ENCODE data around the gene MSANTD2.

MSANTD2 gene

DNA sequence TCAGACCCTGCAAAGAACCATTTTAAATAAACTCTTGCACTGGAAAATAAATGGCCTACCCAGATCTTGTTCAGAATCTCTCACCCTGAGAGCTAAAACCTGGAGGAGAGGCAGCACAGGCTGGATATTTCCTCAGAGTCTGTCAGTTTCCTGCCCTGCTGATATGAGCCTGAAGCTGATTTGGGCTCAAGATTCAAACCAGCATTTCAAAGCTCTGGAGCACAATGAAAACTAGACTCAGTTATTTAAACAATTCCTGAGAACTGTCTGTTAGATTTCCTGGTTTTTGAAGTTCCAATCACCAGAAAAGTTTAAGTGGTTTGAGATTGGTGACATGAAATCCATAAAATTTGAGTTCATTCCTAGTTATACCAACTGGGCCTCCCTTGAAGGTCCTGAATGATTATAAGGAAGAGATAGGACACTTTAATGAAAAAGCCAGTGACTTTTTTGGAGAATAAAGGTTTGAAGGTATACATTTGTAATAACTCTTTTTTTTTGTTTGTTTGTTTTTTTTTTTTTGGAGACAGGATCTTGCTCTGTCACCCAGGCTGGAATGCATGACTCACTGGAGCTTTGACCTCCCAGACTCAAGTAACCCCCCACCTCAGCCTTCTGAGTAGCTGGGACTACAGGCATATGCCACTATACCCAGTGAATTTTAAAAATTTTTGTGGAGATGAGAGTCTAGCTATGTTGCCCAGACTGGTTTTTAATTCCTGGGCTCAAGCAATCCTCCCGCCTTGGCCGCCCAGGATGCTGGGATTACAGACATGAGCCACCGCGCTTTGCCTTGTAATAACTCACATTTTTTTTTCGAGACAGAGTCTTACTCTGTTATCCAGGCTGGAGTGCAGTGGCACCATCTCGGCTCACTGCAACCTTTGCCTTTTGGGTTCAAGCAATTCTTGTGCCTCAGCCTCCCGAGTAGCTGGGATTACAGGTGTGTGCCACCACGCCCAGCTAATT is 30.1 kb downstream of the MSANTD2 start:
- DNase-seq, result no peak

DNA sequence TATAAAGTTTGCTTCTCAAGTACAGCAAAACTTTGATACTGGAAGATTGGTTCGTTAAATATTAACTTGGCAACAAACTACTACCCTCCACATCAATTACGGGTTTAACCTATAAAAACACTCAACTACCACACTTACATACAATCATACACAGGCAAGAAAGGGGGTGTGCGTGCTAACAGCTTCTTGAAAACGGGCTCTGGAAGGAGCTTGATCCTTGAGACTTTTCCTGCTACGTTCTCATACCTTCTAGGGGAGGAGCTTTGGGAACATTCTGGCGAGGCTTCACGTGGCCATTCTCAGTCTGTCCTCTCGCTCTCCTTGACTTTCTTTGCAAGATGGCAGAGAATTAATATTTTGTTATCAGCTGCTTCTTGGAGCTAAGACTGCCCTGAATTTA is 31.3 kb downstream of the MSANTD2 start:
- DNase-seq, result no peak

DNA sequence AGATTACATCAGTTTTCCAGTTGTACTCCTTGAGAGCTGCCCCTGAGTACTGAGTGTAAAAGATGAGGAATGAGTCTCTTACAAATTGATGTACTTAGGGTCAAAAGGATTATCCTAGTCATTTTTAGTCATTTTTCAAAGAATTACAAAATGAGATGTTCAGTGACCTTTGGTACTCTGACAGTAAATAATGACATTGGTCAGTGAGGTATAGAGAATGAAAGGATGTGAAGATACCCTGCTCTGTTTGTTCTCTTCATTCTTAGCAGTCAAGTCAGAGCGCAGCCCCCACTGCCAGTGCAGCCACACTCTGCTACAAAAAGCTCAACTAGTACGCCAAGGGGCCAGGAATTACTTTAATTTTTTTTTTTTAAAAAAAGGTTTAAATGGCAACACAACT is 34.0 kb downstream of the MSANTD2 start:
- DNase-seq, result no peak

DNA sequence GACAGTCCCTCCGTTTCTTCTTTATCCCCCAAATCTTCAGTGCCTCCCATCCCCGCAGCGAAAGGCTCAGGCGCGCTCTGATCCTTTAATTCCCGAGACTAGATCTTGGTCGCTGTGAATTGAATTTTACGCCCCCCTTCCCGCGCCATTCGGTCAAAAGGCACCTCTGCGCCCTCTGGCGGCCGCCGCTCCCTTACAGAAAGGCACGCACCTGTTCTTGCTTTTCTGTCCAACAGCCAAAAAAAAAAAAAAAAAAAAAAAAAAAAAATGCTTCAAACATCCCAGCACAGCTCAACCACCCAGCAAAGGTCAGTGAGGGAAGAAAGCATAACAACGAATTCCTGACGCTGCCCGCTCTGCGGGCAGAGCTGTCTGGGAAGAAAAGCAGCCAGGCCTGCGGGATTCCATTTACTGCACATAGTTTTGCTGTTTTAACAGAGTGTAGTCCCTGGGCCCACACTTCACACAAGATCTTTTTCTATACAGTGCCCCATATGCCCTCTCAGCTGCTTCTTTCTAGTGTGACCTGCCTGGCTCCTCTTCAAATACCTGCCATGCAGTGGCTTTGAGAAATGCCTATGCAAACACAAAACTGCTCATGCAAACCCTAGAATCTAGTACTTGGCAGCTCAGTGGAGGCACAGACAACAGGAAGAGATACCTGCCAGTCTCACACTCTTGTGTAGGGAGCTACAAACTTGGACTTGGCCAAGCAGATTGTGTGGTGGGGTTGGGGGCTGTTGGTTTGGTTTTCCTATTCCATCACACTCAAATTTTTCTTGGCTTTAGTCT is 36.9 kb downstream of the MSANTD2 start:
- peak; percentile 84 for DNase-seq

DNA sequence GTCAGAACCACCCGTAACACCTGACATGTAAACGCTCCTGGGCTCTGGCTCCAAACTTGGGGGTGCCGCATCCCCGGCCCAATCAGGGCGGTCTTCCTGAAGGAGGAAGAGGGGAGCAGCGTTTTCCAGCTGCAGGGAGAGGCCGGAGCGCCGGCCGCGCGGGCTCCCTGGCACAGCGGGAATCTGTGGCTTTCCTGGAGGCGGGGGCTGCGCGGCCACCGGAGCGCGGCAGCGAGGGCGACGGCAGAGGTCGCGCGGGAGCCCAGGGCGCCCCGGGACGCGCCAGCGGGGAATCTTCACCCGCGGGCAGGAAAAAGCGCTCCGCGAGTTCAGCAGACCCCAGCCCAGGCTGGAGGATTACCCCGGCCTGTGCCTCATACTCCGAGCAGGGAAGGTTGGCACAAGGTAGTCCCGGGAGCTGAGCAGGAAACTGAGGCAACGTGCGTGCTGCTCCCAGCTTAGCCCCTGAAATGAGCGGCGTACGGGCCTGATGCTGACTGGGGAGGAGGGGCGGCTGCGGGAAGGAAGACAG is 37.5 kb downstream of the MSANTD2 start:
- no peak for DNase-seq

DNA sequence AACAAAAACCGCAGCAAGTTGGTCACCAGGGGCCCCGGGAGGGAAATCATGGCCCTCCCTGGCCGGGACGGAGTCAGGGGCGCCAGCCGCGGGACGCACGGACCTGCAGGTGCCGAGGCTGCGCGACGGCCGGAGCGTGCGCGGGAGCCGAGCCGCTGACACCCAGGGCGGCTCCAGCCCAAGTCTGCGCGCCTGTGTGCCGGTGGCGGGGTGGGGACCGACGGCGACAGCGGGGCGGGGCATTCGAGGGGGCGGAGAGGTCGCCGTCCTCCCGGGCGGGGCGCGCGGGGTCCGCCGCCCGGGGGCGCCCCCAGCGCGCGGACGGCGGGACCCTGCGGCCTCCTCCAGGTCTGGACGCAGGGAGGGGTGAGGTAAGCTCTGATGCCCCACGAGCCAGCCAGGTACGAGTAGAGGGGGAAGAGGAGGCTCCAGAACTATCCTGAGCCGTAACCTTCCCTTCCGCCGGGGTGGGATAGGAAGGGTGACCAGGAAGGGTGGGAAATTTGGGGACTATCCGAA is 38.0 kb downstream of the MSANTD2 start, which contains the start of gene ESAM:
Gene ESAM, minus strand, starts transcription at position 186 of the 519 bp plus-strand sequence. Its CDS starts 136 bp downstream, at position 50.
- DNase-seq, result peak; percentile 73

DNA sequence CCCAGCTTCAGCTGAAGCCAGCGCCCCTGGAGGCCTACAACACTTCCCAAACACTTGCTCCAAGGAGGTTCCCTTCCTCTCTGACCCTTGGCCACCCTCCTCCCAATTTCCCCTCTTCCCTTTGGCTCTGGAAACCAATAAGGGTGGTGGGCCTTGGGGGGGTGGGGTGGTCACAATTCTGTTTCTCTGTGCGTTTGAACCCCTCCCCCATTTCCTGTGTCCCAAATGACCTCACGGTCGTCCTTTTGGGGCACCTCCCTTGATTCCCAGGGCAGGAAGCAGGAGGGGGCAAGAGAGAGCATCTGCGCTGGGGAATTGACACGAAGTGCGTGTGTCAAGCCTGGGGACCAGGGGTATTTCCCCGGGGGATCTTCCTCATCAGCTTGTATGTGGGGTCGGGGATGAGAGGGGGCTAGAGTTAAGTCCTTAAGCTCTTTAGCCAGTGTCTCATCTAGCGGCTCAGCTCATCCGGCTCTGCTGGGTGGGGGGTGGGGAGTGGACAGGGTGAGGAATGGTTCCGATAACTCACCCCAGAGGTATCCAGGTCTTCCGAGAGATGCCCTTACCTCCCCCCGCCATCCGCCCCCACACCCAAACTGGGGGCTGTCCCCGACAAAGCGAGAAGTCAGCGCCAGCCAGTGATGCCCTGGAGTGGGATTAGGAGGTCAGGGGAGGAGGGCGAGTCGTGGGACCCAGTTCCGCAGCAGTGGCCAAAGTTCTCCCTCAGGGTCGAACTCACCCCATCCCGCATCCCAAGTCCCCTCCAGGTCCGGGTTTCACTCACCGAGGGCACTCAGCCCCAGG is 38.7 kb downstream of the MSANTD2 start:
- DNase-seq, result no peak

DNA sequence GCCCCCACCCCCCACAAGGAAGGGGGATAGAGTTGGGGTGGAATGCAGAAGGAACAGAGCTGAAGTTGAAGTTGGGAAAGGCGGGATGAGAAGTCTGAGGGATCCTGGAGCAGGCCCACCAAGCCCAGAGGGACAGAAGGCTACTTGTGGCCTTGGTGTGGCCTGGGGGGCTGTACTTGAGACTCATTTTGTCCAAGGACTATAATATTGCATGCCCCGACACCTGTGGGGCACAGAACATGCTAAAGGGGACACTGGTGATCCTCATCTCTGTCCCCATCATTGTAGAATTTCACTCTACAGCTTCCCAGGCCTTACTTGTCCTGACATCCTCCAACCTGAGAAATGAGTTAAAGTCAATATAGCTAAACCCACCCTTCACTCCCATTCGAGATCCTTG is 39.4 kb downstream of the MSANTD2 start:
- no peak for DNase-seq

DNA sequence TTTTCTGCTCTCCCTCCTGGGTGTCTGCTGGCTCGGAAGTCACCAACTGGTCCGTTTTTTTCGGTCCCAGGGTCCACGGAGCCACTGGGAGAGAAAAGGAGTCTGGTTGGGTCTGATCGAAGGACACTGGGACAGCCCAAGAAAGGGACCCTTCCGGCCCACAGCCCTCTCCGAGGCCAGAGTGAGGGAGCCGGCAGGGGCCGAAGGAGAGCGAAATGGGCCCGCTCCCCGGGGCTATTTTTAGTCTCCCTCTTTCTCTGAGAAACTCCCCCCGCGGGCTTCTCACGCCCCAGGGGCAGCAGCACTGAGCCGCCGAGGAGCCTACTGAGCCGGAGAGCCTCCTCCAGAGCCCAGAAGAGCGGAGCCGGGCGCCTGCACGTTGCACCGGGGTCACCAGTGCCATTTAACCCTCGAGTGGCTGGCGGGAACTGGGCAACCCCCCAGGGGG is 40.0 kb downstream of the MSANTD2 start:
- no peak for DNase-seq

DNA sequence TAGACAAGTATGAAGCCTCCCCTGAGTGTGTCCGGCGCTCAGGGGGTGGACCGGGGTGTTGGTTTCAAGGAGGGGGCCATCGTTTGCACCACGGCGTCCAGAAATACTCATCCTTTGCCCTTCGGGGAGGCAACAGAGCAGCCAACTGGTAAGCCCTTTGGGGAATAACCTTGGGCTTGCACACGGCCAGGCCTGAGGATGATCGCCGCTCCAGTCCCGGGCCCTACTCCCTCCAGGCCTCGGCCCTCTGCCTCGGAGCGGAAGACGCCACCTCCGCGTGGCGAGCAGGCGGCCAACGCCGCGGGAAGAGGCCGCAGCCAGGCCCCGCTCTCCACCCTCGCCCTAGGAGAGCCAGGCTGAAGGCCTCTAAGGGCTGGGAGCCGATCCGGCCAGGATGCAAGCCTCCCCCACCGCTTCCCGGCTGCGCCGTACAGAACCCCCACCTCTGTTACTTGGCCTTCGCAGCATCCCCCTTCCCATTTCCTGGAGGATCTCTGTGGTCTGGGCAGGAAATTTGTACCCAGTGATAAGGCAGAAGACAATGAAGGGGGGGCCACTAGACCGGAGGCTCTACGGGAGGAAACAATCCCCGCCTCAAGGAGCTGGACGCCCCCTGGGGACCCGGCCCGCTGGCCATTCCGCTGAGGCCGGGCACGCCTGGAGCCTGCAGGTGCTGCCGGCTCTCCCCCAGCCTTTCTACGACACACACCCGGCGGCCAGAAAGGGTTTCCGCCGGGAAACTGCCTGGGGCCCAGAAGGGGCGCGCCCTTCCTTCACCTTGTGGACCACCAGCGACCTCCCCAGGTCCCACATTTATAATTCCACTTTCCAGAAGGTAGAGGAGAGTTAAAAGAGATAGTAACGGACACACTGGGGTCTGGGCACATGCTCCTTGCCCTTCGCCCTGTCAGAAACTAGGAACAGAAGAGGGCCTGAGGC is 40.7 kb downstream of the MSANTD2 start:
- no peak for DNase-seq

DNA sequence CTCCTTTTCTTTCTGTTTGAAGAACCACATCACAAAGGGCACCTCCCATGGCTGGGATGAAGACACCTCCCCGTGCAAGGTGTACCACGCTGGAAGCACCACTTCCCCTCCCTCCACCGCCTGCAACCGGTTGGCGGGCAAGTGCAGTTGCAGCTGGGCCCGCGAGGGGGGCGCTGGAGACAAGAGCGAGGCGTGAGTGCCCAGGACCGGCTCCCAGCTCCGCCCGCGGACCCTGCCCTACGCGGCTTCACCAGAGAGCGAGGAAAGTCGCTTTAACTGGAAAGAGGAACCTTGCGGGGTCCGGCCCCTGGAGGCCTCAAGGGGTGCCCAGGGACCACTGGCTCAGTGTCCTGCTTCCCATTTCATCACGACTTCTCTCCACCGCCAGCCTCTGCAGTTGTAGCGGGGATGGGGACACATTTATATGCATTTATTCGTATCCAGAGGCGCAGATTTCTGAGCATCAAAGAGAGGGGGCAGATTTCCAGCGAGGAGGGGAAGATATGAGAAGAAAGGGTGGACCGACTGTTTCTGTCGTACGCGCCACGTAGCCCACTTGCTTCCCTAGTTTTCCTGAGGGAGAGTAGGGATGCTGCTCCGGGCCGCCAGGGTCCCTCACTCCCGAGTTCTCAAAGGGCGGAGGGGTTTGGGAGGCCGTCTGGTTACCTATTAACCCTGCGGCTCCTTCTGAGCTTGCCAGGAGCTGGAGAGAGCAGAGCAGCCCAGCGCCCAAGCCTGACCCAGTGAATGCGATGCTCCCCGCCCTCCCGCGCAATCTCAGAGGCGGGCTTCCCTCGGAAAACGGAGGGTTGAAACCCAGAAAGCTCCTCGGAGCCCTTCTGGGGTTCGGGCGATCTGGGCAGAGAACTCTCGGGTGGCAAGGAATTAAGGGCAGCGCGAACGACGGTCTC is 41.6 kb downstream of the MSANTD2 start:
- DNase-seq, result peak; percentile 75

DNA sequence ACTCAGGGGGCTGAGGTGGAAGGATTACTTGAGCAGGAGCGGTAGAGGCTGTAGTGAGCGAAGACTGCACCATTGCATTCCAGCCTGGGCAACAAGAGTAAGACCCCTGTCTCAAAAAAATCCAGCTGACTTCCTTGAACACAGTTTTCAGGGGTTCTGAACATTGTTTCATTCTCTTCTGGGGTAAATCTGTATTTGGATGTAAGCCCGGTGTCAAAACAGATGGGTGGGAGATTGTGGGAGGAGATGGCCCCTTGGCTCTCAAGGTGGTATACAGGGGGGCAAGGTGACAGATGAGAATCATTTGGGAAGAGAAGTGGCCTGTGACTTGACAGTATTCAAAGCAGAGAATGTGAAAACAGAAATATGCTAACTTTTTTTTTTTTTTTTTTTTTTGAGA is 42.9 kb downstream of the MSANTD2 start:
- no peak for DNase-seq

DNA sequence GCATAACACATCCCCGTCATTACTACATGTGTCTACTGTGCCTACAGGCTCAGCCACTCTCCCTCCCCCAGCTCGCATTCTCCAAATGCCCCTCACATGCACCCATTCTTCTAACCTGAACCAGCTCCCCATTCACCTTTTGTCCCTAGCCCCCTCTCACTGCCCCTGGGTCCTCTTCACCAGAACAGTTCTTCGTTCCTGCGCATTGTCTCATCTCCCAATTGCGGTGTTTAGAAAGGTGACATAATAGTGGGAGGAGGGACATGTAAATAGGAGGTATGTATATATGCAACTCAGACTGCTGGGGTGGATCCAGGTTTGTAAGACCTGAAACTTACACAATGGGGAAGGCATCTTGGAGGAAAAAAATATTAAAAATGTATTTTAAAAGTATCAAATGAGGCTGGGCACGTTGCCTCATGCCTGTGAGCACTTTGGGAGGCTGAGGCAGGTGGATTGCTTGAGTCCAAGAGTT is 43.4 kb downstream of the MSANTD2 start:
- DNase-seq, result no peak

DNA sequence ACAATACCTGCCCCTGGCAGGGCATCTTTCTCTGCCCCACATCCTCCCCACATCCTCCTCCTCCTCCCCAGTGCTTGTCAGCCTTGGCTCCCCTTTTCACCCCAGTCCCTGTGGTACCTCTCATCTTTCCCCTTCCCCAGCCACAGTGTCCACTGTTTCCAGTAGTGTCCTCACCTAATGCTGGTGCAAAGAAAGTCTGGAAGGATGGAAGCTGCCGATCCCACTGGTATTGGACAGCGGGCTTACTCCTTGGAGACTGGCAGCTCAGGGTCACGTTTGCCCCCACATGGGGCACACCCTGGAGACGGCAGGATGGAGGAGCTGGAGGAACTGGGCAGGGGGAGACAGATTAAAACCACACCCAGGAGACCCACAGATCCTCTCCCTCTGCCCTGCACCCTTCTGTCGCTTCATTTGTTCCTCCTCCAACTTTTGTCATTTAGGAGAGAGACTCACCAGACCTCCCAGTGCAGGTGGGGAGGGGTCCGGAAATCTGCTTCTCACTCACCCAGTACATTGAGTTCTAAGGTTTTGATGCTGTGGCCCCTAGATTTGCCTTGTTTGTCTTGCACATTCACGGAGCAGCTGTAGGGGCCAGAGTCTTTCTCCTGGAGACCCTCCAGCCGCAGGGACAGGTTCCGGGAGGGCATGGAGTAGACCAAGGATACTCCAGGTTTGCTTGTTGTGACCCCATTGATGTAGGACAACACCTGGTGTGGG is 44.0 kb downstream of the MSANTD2 start:
- no peak for DNase-seq

DNA sequence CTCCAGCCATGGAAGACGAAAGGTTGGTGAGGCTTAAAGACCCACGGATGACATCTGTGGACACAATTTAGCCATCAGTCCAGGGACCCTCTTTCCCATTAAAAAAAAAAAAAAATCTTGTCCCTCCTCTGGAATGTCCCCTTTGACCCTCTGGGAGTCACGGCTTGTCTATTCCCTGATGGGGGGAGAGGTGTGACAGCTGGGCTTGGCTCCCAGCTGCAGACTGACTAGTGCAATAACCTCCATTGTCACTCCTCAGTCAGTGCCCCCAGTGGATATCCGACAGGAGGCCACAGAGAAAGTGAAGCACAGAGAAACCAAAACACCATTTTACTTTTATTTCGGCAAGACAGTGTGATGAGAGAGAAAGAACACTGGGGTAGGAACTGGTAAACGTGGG is 45.5 kb downstream of the MSANTD2 start:
- no peak for DNase-seq

DNA sequence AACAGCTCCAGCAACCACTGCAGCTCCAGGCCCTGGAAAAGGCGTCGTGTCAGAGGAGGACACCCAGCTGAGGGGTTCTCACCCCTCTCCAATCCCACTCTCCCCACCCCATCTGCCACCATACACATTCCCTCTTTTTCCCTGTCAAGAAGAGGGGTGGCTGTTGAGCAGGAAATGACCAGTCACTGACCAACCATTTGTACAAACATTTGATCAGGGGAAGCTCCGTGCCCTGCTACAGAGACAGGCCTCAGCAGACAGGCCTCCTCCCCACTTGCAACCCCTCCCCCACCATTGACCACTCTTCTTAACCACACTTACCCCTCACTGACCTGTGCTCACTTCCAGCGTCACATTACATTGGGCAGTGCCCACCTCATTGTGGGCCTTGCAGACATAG is 45.9 kb downstream of the MSANTD2 start:
- no peak for DNase-seq

DNA sequence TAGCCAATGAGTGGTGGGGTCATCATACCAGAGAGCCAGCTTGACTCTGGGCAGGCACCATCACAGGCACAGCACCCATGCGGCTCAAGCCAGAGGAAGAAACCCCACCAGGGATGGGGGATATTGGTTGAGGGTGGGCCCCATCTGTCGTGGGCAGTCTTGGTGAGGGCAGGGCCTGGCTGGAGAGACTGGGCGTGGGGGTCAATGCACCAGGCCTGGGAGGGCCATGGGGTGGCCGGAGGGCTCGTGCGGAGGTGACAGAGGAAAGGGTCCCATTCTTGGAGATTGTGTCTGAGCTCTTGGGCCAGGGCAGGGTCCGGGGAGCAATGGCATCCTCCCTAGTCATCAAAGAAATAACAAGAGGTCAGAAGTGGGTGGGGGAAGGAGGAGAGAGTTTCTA is 46.6 kb downstream of the MSANTD2 start:
- DNase-seq, result no peak

DNA sequence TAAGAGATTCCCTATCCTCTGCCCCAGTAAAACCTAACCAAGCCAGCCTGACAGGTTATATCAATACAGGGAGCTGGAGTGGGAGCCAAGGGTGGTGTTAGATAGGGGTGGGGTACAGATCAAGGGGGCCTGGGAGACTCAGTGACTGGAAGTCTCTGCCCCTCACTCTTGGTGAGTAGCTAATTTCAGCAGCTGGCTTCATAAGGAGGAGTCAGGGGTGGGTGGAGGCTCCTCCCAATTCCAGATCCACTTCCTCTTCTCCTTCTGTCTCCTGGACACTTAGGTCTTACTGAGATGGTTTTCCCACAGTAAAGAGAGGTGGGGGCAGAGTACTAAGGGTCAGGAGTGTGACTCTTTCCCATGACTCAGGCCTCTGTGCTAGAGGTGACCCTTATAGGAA is 47.0 kb downstream of the MSANTD2 start:
- DNase-seq, result no peak

DNA sequence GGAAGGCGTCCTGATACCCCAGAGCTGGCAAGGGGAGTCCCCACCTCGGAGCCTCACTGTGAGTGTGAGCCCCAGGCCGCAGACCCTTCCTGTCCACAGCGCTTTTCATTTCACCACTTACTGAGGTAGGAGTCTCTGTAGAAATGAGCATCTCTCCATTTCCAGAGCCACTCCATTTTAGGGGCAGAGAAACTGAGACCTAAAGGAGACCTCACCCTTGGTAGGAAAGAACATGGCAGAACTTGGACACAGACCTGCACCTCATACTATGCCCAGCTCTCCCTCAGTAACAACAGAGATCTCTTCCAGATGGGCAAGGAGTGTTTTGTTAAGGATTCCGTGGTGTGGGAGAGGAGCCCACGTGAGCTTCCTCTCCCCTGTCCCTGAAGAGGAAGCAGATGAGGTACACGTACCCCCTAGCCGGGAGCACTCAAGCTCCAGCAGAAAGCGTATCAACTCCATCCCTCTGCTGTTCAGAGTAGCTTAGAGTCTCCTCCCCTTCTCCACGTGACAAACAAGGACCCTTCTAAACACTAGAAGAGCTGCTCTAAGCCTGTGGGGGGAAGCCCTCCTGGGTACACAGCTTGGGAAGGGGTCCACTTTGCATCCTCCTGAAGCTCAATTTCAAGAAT is 47.6 kb downstream of the MSANTD2 start:
- DNase-seq, result no peak

All from activated CD4-positive, alpha-beta T cell treated with anti-CD3 and anti-CD28 coated beads, Interleukin-2, Interleukin-6, amounts not matched to agents 100 ng/mL and 50 ng/mL, durations not matched to agents 16 hours and 8 hours (primary cell).